Peyer's patch (tissue), 4 donors: ENCODE results near the gene ACTR8.

Source experiments
- CTCF ChIP-seq, 6 experiments: fragments of 450-650 bp in 4 of 6; fragments of 200-600 bp in 2 of 6; sonication (generic) in 1 of 6; IDR thresholded peaks; one replicate each; pipeline ENCODE4 v1.5.1; 2017 to 2019; ENCODE audit warnings: antibody characterized with exemption in 6 of 6, mild to moderate bottlenecking in 3 of 6, moderate library complexity in 1 of 6
- POLR2A ChIP-seq, 2 donors: fragments of 450-650 bp; IDR thresholded peaks; one replicate each; pipeline ENCODE4 v1.5.1; 2017; ENCODE audit warnings: antibody characterized with exemption in 2 of 2, mild to moderate bottlenecking in 2 of 2, moderate library complexity in 2 of 2

- TF ChIP-seq POLR2A (IDR thresholded peaks at IDR 0.05) (no peak), CTCF (IDR thresholded peaks at IDR 0.05) (no peak)
These were observed 18.8 kb downstream of the ACTR8 start for GRCh38 chr3:53863145-53863544.
